Neural cell (in vitro differentiated cells): ENCODE results near the gene HK1. TPM values are rescaled to one million over a fixed set of nuclear protein-coding genes. Genes with fewer than 3 reads are reported as not detected.

Experiments
- H2AFZ ChIP-seq: fragments of 200-600, 300-800 bp; sonication (generic), shearing (Covaris generic); 2 replicates; pipeline ENCODE4 v1.6.0; 2014; ENCODE audit warnings: low read depth, mild to moderate bottlenecking, antibody characterized with exemption, low read length, moderate library complexity
- H3F3A ChIP-seq: fragments of 200-600 bp; shearing (Covaris generic); 2 replicates; pipeline ENCODE4 v1.6.1; 2016; ENCODE audit warnings: mild to moderate bottlenecking, moderate library complexity, mixed read lengths, antibody characterized with exemption, low read length; ENCODE audit not compliant: insufficient read depth, poor library complexity, severe bottlenecking
- H3K27ac ChIP-seq: fragments of 200-600, 300-800 bp; sonication (generic), shearing (Covaris generic); 2 replicates; pipeline ENCODE4 v1.5.1; 2014; ENCODE audit warnings: mild to moderate bottlenecking, low read length, moderate library complexity
- H3K27me3 ChIP-seq: fragments of 300-800, 200-600 bp; sonication (generic), shearing (Covaris generic); 2 replicates; pipeline ENCODE4 v1.6.0; 2014; ENCODE audit warnings: mild to moderate bottlenecking, low read depth, low read length, moderate library complexity; ENCODE audit not compliant: insufficient read depth
- H3K36me3 ChIP-seq: fragments of 300-800, 200-600 bp; sonication (generic), shearing (Covaris generic); 2 replicates; pipeline ENCODE4 v1.5.1; 2014; ENCODE audit warnings: mild to moderate bottlenecking, antibody characterized with exemption, low read length, moderate library complexity; ENCODE audit not compliant: insufficient read depth
- H3K4me2 ChIP-seq: fragments of 300-800, 200-600 bp; sonication (generic), shearing (Covaris generic); 2 replicates; pipeline ENCODE4 v1.6.0; 2014; ENCODE audit warnings: mild to moderate bottlenecking, low read length
- H3K4me3 ChIP-seq: fragments of 300-800, 200-600 bp; sonication (generic), shearing (Covaris generic); 2 replicates; pipeline ENCODE4 v1.5.1; 2014; ENCODE audit warnings: mild to moderate bottlenecking, low read length, moderate library complexity
- H3K79me2 ChIP-seq: fragments of 200-600 bp; shearing (Covaris generic); replicated peaks from 2 replicates; pipeline ENCODE4 v1.6.0; 2014; ENCODE audit warnings: mild to moderate bottlenecking, low read length, moderate library complexity; ENCODE audit not compliant: insufficient read depth
- H3K9ac ChIP-seq: fragments of 300-800, 200-600 bp; sonication (generic), shearing (Covaris generic); 2 replicates; pipeline ENCODE4 v1.6.1; 2016; ENCODE audit warnings: mild to moderate bottlenecking, low read length, mixed read lengths
- H3K9me2 ChIP-seq: fragments of 200-600 bp; shearing (Covaris generic); 2 replicates; pipeline ENCODE4 v1.6.1; 2016; ENCODE audit warnings: mild to moderate bottlenecking, low read length, mixed read lengths; ENCODE audit not compliant: insufficient read depth
- H3K9me3 ChIP-seq: fragments of 200-600, 300-800 bp; sonication (generic), shearing (Covaris generic); 2 replicates; pipeline ENCODE4 v1.6.1; 2016; ENCODE audit warnings: mild to moderate bottlenecking, mixed run types, low read length, moderate library complexity, mixed read lengths
- H4K20me1 ChIP-seq: fragments of 200-600 bp; shearing (Covaris generic); 2 replicates; pipeline ENCODE4 v1.6.1; 2016; ENCODE audit warnings: mild to moderate bottlenecking, mixed run types; ENCODE audit not compliant: insufficient read depth
- EP300 ChIP-seq: fragments of 450-650 bp; conservative IDR thresholded peaks from 2 replicates; pipeline ENCODE4 v1.6.1; 2014; ENCODE audit warnings: antibody characterized with exemption, mild to moderate bottlenecking, moderate library complexity; ENCODE audit not compliant: poor library complexity, severe bottlenecking
- EZH2 ChIP-seq: fragments of 200-600, 300-800 bp; shearing (Covaris generic), sonication (generic); IDR thresholded peaks from 2 replicates; pipeline ENCODE4 v1.6.1; 2014; ENCODE audit warnings: antibody characterized with exemption, low read length, borderline replicate concordance, mild to moderate bottlenecking; ENCODE audit not compliant: insufficient read depth, poor library complexity, severe bottlenecking
- MXI1 ChIP-seq: fragments of 450-650 bp; conservative IDR thresholded peaks from 2 replicates; pipeline ENCODE4 v1.6.1; 2014; ENCODE audit warnings: antibody characterized with exemption, mild to moderate bottlenecking; ENCODE audit not compliant: poor library complexity, severe bottlenecking
- POLR2AphosphoS5 ChIP-seq: IDR thresholded peaks from 2 replicates; pipeline ENCODE4 v1.6.1; 2012
- RAD21 ChIP-seq: fragments of 450-650 bp; conservative IDR thresholded peaks from 2 replicates; pipeline ENCODE4 v1.6.1; 2014; ENCODE audit warnings: antibody characterized with exemption, mild to moderate bottlenecking, moderate library complexity
- SMC3 ChIP-seq: fragments of 450-650 bp; conservative IDR thresholded peaks from 2 replicates; pipeline ENCODE4 v1.6.1; 2014; ENCODE audit warnings: antibody characterized with exemption, mild to moderate bottlenecking, moderate library complexity; ENCODE audit not compliant: poor library complexity
- TAF1 ChIP-seq: IDR thresholded peaks from 2 replicates; pipeline ENCODE4 v1.6.1; 2012; ENCODE audit warnings: low read depth
- polyA plus RNA-seq: library from polyadenylated mRNA; depleted of rRNA; stranded (reverse); fragments of >200 nt; gene quantifications from 2 replicates; pipeline ENCODE4 v1.2.3, GENCODE V29; 2014
- TF ChIP-seq, protein P1 (sequence below): fragments of 450-650 bp; IDR thresholded peaks from 2 replicates; pipeline ENCODE4 v1.5.1; 2014; ENCODE audit warnings: antibody characterized with exemption, mild to moderate bottlenecking, moderate library complexity; ENCODE audit not compliant: poor library complexity, severe bottlenecking
- TF ChIP-seq, protein P2 (sequence below): IDR thresholded peaks from 2 replicates; pipeline ENCODE4 v1.6.1; 2012; ENCODE audit warnings: borderline replicate concordance

The HK1 gene
- polyA plus RNA-seq, 1 donor from 2014 or later, result 60.5 TPM

DNA sequence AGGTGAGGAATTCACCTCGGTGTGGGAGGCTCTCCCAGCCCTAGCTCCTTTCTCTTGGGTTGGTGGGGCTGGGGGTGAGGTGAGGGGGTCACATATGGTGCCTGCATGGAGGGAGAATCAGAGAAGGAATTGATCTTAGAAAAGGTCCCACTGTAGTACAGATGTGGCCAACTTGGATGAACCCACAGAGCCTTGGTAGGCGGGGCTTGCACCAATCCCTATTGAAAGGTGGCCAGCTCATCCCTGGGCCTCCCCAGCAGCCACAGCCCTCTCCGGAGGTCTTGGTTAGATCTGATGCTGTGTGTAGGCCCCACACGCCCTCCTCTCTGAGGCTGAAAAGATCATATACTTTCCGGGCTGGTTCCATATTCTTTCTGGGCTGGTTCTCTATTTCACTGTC lies 39.2 kb upstream of the HK1 start:
- Histone ChIP-seq H3F3A (no peaks in the 10 kb centered on the region), H4K20me1 (no peaks in the 10 kb centered on the region), H2AFZ (no peak overlapping the region), H3K79me2 (no peaks in the 10 kb centered on the region), H3K9me3 (no peaks in the 10 kb centered on the region), H3K27me3 (no peaks in the 10 kb centered on the region), H3K36me3 (no peaks in the 10 kb centered on the region), H3K9me2 (no peaks in the 10 kb centered on the region), H3K9ac (no peak overlapping the region), H3K4me2 (no peak overlapping the region), H3K27ac (no peak overlapping the region), H3K4me3 (no peak overlapping the region)
- TF ChIP-seq, protein P1, sequence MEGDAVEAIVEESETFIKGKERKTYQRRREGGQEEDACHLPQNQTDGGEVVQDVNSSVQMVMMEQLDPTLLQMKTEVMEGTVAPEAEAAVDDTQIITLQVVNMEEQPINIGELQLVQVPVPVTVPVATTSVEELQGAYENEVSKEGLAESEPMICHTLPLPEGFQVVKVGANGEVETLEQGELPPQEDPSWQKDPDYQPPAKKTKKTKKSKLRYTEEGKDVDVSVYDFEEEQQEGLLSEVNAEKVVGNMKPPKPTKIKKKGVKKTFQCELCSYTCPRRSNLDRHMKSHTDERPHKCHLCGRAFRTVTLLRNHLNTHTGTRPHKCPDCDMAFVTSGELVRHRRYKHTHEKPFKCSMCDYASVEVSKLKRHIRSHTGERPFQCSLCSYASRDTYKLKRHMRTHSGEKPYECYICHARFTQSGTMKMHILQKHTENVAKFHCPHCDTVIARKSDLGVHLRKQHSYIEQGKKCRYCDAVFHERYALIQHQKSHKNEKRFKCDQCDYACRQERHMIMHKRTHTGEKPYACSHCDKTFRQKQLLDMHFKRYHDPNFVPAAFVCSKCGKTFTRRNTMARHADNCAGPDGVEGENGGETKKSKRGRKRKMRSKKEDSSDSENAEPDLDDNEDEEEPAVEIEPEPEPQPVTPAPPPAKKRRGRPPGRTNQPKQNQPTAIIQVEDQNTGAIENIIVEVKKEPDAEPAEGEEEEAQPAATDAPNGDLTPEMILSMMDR, result no peak
- no peak for TF ChIP-seq EP300
- TF ChIP-seq, protein P2, sequence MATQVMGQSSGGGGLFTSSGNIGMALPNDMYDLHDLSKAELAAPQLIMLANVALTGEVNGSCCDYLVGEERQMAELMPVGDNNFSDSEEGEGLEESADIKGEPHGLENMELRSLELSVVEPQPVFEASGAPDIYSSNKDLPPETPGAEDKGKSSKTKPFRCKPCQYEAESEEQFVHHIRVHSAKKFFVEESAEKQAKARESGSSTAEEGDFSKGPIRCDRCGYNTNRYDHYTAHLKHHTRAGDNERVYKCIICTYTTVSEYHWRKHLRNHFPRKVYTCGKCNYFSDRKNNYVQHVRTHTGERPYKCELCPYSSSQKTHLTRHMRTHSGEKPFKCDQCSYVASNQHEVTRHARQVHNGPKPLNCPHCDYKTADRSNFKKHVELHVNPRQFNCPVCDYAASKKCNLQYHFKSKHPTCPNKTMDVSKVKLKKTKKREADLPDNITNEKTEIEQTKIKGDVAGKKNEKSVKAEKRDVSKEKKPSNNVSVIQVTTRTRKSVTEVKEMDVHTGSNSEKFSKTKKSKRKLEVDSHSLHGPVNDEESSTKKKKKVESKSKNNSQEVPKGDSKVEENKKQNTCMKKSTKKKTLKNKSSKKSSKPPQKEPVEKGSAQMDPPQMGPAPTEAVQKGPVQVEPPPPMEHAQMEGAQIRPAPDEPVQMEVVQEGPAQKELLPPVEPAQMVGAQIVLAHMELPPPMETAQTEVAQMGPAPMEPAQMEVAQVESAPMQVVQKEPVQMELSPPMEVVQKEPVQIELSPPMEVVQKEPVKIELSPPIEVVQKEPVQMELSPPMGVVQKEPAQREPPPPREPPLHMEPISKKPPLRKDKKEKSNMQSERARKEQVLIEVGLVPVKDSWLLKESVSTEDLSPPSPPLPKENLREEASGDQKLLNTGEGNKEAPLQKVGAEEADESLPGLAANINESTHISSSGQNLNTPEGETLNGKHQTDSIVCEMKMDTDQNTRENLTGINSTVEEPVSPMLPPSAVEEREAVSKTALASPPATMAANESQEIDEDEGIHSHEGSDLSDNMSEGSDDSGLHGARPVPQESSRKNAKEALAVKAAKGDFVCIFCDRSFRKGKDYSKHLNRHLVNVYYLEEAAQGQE, result no peak
- TF ChIP-seq POLR2AphosphoS5, result no peak
- TF ChIP-seq RAD21, result no peak
- TF ChIP-seq EZH2, result no peak
- TF ChIP-seq SMC3, result no peak
- TF ChIP-seq TAF1, result no peak
- TF ChIP-seq MXI1, result no peak

GRCh38 chr10:69239816-69240434 lies 38.4 kb upstream of the HK1 start:
- Histone ChIP-seq H4K20me1 (no peaks in the 10 kb centered on the region), H3K9ac (no peak overlapping the region), H3K36me3 (no peaks in the 10 kb centered on the region), H3K9me2 (no peaks in the 10 kb centered on the region), H3K79me2 (no peaks in the 10 kb centered on the region), H3K4me3 (no peak overlapping the region), H3K27me3 (no peaks in the 10 kb centered on the region), H3K27ac (no peak overlapping the region), H3F3A (no peaks in the 10 kb centered on the region), H3K9me3 (no peaks in the 10 kb centered on the region), H3K4me2 (no peak overlapping the region), H2AFZ (no peak overlapping the region)
- TF ChIP-seq EP300 (no peak), MXI1 (no peak), POLR2AphosphoS5 (no peak), TAF1 (no peak), EZH2 (no peak), RAD21 (no peak), SMC3 (no peak)
- TF ChIP-seq, protein P1, result no peak
- TF ChIP-seq, protein P2, result no peak
